ENCODE results near the gene FIGN. TPM values are rescaled to one million over a fixed set of nuclear protein-coding genes. Genes with fewer than 3 reads are reported as not detected.

Gene FIGN
- total RNA-seq, 1 donor from 2014 or later: 9.0 TPM

DNA sequence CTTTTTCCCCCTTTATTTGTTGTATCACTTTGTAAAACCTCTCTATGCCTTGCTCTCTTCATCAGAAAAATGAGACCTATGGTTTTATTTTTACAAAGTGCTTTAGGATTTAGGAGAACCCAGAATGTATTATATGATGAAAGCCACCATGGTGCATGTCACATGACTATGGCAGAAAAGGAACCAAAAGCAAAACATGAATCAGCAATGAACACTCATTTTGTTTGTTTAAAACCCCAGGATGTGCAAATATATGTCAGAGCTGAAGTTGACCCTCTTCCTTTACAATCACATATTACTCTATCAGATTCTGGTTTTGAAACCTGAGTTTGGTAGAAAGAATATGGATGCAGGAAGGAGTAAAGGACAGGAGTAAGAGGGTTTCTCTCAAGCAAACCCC lies 70.0 kb downstream of the FIGN start:
- peak; percentile 66 for DNase-seq (ENCODE audit: low read depth)

DNA sequence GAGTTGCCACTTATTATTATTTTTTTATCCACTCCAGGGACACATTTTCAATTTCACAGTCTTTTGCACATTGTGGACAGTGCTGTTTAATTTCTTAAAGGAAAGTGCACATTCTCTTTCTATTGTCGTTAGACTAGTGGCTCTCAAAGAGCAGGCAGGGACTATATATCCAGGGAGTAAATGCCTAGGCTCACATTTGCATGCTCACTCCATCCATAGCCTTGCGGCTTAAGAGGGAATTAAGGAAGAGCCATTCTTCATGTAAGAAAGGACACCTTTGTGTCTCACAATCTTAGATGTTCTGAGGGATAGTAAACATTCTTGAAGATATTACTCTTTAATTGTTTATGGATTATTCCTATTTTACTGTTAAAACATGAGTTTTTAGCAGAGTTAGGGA lies 70.8 kb downstream of the FIGN start:
- DNase-seq (ENCODE audit: low read depth): no peak

DNA sequence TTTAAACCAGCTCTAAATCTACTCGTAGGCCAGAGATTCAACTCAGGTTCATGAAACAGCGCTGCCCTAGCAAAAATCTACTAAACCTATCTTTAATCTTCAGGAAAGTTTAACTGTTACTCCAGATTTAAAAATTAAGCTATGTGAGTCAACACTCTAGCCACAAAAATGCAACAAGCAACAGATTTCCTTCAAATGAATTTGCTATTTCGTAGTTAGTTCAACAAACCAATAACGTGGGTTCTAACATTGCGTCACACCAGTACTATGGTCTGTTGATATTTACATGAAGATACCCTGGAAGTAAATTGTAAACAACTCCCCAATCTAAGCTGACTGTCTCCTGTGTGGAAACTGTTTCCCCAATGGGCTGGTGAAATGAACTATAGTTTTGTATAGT lies 71.2 kb downstream of the FIGN start:
- peak; percentile 97 for DNase-seq (ENCODE audit: low read depth)

DNA sequence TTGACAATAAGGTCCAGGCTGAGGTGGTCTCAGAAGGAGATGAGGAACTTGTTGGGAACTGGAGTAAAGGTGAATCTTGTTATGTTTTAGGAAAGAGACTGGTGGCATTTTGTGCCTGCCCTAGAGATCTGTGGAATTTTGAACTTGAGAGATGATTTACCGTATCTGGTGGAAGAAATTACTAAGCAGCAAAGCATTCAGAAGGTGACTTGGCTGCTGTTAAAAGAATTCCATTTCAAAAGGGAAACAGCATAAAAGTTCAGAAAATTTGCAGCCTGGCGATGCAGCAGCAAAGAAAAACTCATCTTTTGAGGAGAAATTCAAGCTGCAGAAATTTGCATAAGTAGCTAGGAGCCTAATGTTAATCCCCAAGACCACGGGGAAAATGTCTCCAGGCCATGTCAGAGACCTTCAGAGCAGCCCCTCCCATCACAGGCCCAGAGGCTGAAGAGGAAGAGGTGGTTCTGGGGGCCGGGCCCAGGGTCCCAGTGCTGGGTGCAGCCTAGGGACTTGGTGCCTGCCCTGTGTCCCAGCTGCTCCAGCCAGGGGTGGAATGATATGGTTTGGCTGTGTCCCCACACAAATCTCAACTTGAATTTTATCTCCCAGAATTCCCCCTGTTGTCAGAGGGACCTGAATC lies 73.5 kb downstream of the FIGN start:
- peak; percentile 83 for DNase-seq (ENCODE audit: low read depth)

DNA sequence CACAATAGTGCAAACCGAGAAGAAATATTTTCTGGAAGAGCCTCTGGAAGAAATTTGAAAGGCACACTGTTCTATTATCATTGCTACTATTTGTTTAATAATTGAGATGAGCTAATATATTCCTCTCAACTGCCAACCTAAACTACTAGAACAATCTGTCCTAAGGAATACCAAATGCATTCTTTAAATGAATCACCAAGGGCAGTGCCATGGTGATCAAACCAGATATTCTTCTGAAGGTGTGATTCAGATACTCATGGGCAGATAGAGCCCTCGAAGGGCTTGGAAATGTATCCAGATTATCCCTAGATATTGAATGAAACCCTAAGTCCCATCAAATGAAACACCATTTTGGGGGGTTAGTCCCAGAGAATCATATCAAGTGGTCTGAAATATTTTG lies 76.6 kb downstream of the FIGN start:
- DNase-seq (ENCODE audit: low read depth): peak; percentile 85

DNA sequence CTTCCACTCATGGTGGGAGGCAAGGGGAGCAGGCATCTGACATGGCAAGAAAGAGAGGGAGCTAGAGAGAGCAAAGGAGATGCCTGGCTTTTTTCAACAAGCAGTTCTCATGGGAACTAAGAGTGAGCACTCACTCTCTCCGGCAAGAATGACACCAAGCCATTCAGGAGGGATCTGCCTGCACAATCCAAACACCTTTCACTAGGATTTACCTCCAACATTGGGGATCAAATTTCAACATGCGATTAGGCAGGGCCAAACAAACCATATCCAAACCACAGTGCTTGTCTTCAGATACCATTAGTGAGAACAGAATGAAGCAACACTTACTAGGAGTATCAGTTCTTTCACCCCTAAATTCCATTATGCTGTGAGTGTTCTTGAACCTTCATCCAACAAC lies 77.3 kb downstream of the FIGN start:
- peak; percentile 52 for DNase-seq (ENCODE audit: low read depth)

DNA sequence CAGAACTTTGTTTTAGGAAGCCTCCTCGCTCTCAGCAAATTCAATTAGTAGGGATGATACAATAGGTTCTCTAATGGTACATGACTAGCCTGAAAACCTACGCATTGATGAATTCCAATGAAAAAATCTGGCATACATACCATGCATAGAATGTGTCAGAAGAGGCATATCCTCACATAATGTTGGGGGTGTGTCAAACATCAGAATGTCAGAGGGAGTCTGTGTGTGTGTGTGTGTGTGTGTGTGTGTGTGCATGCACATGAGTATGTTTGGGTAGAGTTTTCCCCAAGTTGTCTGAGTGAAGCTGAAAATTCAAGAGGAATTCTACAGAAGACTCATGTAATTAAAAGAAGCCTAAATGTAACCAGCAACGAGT lies 78.5 kb downstream of the FIGN start:
- DNase-seq (ENCODE audit: low read depth): no peak

DNA sequence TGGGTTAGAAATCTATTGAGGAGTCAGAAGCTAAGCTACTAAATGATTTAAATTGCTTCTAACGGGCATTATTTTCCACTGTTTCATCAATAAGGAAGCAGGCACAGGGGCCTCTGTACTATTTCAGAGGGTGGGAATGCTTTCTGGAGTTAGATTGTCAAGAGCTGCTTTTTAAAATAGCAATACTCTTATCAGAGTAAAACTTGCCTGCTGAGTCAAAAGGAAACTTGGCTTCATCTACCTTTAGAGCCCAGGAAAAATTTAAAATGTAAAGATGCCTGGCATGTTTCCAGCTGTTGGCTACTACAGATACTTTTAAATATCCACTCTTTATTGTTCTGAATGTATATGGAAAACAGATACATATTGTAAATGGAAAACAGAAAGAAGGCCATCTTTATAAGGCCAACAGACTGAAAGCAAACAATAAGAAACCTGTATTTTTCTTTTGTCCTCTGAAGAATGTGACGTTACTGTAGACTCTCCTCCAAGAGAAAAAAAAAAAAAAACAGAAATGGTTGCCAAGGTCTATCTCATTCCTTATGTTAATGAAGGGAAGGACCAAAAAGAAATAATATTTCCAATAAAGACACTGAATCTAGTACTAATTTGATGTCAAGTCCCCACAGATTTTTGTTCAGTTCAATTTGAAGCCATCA lies 79.1 kb downstream of the FIGN start:
- DNase-seq (ENCODE audit: low read depth): no peak

DNA sequence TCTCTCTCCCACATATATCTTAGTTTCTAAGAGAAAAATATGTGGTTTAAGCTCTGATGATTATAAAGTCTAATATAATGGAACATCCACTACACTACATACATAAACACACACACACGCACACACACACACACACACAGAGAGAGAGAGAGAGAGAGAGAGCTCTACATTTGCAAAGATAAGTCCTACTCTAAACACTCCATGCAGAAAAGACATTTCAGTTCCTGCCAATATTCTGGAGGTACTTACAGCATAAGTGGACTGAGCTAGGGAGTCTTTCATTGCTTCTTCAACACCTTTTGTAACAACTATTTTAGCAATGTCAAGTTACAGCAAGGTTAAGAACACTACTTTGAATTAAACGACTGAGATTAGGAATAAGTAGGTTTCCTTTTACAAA lies 80.1 kb downstream of the FIGN start:
- DNase-seq (ENCODE audit: low read depth): no peak

DNA sequence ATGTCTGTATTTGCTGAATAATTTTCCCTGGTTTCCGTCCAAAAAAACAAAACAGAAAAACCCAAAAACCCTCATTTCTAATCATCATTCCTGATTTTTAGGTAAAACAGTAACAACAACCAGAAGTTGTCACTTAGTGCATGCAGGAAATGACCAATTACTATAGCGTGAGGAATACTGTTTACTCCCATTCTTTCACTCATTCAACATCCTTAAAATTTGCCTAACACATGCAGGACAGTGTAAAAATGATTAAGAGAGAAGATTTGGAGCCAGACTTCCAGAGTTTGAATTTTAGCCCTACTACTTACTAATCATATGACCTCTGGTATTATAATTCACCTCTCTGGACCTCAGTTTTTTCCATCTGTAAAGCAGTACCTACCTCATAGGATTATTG lies 83.1 kb downstream of the FIGN start:
- no peak for DNase-seq (ENCODE audit: low read depth)

DNA sequence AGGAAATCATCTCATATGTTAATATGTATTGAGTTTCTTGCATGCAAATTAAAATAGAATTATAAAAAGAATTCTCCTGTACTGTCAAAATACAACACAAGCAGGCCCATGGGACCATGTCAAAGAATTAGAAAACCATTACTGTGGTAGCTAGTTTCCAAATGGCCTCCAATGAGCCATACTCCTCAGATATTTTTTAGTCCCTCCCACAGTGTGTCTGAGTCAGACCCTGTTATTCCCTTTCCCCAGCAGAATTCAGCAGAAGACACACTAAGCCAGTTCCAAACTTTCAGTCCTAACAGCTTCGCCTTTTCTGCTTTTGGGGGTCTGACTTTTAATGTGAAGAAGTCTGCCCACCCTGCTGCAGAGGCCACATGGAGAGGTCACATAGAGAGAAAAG lies 86.7 kb downstream of the FIGN start:
- no peak for DNase-seq (ENCODE audit: low read depth)

DNA sequence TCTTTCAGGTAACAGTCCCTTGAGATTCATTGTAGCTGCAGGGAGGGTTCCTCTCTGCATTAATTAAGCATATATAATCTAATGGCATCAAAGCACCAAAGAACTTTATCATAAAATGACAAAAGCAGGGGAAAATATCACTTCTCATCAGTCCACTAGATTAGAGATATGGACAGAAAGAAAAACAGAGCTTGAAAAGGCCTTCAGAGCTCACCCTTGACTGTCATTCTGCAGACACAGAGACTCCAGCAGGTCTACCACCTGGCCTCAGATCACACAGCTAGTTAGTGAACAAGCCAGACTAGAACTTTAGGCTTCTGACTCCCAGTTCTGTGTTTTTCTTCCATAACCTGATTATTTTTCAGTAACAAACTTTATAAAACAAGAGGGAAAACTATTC lies 88.5 kb downstream of the FIGN start:
- no peak for DNase-seq (ENCODE audit: low read depth)

DNA sequence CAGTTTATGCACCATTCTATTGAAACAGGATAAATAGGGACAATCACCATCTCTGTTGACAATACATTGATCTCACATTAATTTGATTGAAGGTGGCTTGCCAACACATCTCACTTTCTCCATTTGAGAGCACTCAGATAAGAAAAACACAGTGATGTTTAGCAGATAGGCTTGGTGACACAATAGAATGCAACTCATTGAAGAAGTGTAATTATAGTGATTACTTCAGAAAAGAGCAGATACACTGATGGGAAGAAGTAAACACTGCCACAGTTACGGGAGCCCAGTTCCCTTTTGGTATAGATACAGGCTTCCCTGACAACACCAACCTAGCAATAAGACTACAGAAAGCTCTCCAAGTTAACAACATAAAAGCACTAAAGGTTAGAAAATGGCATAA lies 89.1 kb downstream of the FIGN start:
- DNase-seq (ENCODE audit: low read depth): no peak

DNA sequence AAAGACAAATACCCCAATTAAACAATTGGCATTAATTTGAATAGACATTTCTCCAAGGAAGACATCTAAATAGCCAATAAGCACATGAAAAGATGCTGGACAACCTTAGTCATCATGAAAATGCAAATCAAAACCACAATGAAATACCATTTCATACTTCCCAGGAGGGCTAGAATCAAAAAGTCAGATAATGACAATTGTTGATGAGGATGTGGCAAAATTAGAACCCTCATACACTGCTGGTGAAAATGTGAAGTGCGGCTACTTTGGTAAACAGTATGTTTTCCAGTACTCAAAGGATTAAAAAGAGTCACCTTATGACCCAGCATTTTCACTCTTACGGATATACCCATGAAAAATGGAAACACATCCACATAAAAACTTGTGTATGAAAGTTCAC lies 91.6 kb downstream of the FIGN start:
- DNase-seq (ENCODE audit: low read depth): no peak

DNA sequence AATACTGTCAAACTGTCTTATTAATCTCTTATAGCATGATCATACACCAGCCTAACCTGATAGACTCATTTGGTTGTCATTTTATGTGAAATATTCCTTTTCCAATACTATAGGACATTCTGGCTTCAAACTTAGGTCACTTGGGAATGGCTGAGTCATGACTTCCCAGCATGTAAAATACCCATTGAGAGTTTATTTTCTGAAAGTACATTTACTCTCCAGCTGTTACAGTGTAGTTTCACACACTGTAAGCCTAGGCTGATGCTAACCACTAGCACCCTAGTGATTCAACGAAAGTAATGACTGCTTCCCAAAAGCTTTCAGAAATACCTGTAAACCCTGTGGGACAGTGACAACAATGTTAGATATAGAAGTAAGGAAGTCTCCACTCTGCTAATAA lies 93.8 kb downstream of the FIGN start:
- peak; percentile 53 for DNase-seq (ENCODE audit: low read depth)

DNA sequence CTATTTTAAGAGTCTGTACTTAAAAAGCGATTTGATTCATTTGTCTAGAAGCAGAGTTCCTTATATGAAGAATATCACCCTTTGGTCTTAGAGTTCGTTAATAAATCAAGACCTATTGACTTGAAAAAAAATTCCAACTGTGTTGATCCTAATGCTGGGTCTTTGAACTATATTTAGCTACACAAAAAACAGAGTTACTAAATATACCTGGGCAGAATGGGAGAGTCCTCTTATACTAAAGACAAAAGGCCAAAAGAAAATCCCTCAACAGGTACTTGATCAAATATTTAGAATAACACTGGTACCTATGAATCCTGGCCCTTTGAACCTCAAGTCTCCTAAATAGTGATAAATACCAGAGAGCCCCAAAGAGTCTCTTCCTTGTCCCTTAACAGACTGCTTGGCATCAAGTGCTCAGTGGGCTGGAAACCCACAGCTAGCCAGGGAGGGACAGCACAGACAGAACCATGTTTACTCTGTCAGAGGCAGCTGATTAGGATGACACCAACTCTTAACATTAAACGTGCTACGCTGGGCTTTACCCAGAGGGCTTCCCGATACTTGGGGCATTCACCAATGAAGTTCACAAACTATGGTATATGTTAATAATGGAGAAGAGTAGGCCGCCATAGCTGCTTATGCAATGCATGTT lies 95.1 kb downstream of the FIGN start:
- DNase-seq (ENCODE audit: low read depth): no peak

DNA sequence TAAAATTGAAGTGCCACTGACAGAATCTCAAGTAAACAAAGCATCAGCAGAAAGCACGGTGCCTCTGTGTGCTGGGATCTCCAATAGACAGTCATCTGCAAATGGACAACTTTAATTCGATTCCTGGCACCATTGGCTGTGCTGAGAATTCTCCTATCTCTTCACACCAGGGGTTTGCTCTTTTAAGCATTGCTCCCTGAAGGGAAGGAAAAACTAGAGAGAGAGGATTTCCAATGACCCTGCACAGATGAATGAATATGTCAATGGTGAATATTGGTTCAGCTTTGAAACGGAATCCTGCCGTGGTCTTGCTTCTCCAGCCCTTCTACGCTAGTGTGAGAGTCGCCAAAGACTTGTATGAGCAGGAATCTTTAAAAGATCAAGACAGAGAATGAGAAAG lies 97.9 kb downstream of the FIGN start:
- DNase-seq (ENCODE audit: low read depth): no peak

DNA sequence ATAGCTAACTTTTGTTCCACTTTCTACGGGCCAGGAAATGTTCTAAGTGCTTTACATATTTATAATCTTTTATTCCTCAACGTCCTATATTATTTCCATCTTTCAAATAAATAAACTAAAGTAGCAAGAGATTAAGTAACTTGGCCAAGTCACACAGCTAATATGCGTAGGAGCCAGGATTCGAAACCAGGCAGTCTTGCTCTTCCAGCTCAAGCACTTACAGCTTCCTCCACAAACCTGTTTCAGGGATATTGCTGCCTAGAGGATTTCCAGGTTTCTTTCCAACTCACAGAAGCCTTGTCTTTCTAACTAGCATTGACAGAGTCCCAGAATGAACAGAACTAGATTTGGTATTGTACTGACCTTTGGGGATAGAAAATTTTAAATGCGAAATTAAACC lies 102.5 kb downstream of the FIGN start:
- DNase-seq (ENCODE audit: low read depth): no peak

DNA sequence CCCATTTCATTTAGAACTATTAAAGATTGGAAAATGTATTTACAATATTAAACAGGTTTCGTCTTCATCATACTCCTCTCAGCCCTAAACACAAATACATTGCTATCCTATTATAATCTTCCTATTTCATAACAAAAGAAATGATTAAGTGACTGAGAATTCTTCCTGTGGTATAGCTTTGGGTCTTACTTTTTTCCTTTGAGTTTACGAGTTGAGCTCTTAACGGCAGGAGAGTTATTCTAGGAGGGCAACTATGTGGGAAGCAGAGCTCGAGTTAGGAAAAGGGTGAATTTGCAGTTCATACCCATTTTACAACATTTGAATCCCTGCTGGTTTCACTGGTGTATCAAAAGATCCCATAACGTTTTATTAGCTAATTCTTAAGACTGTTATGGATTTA lies 105.0 kb downstream of the FIGN start:
- no peak for DNase-seq (ENCODE audit: low read depth)

DNA sequence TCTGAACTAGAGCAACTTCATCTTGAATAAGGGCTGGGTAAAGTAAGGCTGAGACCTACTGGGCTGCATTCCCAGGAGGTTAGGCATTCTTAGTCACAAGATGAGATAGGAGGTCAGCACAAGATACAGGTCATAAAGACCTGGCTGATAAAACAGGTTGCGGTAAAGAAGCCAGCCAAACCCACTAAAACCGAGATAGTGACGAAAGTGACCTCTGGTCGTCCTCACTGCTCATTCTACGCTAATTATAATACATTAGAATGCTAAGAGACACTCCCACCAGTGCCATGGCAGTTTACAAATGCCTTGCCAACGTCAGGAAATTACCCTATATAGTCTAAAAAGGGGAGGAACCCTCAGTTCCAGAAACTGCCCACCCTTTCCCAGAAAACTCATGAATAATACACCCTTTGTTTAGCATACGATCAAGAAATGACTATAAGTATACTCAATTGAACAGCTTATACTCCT lies 109.1 kb downstream of the FIGN start:
- DNase-seq (ENCODE audit: low read depth): no peak

DNA sequence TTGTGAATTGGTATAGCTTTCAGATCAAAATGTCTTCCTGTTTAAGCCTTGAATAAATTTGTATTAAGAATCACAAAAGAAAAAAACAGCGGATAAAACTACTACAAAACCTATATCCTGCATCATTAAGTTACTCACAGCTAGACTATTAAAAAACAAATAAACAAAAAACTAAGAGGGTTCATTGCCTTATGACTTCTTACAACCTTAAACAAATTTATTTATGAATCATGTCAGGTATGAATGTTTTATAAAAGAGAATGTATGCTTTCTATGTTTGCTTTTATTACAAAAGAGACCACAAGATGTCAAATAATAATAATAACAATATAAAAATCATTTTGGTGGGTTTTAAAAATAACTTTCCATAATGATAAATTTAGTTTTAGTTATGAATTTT lies 109.6 kb downstream of the FIGN start:
- no peak for DNase-seq (ENCODE audit: low read depth)

DNA sequence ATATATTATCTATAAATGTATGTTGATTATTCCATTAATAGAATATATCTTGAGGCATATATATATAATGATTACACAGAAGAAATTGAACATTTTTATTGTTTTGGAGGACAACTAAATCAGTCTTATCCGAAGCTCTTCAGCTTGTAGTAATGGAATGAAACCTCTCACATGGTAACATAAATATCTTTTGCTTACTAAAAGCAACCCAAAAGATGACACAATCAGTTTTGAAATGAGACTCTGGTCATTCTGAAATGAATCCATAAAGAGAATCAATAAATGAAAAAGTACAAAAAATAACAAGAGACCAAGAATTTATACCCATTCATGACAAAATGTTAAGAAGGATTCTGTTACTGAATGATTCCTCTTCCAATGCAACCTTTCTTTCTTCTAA lies 110.2 kb downstream of the FIGN start:
- no peak for DNase-seq (ENCODE audit: low read depth)

DNA sequence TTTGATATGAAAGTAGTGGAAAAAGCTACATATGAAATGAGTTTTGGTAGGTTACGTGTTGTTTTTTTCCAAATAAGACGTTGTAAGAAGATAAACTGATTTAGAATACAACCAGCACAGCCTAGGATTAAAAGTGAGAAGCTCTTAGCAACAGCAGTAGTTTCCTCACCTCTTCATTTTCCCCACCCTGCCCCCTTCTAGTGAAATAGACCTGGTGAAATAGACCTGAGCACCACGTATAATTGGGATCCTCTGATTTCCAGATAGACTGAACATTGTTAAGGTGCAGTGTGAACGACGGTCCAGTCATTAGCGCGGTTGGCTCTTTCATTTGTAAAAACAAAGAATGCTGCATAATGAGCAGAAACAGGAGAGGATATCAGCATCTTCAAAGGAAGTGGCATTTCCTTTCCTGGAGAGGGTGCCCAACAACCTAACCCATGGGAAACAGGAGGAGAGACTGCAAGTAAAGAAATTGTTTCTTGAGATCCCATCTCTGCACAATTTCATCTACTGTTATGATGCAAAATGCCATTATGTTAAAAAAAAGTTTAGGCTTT lies 114.3 kb downstream of the FIGN start:
- no peak for DNase-seq (ENCODE audit: low read depth)
